HG03439 (cell line): ENCODE data around the gene FAM120C.
A peak's percentile ranks its signal among the peaks of the same experiment; 100 is the strongest.

ENCODE experiments used
- ATAC-seq: cut with Tn5 transposase; IDR thresholded peaks from one replicate; pipeline ENCODE4 v1.9.1; 2021; ENCODE audit warnings: mild to moderate bottlenecking, moderate library complexity; ENCODE audit not compliant: unreplicated experiment

The FAM120C gene

DNA sequence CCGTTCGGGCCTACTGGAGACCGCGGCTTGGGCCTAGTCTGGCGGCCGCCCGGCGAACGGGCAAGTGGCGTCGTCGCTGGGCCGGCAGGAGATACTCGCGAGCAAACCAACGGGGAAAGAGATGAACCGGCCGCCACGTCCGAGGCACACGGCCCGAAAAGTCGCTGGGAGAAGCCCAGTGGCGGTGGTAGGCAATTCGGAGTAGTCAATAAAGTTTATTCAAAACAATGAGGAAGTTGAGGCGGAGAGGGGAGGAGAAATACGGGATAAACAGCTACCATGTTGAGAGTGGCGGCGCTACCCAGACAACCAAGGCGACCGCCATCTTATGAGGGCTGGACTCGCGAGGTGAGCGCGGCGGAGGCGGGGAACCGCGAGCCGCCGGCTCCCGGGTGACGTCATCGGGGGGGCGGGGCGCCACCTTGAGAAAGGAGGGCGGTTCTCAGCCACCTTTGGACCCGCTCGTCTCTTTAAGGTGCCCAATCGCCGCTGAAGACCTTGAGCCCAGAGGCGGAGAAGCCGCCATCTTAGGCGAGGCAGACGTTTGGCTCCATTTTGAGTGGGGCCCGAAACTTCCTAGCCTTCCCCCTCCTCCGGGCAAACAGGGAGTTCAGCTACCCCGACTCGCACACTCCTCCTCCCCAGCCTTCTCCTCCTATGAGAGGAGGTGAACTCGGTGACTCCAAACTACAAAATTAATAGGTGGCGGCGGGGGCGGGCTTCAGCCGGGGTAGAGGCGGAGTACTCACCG, 138.8 kb downstream of the FAM120C start, which contains the start of gene PHF8:
Gene PHF8 (minus strand): TSS at position 348 of the 751 bp plus-strand sequence. CDS start 1,745 bp downstream, outside the sequence.
- ATAC-seq = peak; percentile 88

DNA sequence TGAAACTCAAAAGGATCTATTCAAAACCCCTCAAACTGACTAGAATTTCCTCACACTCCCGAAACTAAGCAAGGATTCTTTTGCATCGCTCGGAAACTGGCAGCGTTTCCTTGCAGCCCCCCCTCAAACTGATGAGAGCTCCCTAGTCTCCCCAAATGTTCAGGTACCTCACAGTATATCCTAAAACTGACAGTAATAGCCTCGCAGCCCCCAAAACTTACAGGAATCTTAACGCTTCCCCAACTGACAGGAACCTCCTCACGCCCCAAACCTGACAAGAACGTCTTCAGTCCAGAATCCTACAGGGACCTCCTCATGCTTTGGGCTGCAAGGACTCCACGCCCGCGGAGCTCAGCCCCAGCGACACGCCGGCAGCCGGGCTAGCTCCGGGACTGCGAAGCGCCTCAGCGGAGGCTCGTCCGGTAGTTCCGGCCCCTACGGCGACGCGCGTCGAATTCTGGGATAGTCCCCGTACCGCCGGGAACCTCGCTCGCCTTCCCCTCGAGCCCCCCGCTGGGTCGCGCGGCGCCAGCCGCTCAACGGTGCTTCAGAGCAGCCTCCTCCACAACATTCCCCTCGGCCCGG, 139.4 kb downstream of the FAM120C start:
- ATAC-seq = peak; percentile 24

DNA sequence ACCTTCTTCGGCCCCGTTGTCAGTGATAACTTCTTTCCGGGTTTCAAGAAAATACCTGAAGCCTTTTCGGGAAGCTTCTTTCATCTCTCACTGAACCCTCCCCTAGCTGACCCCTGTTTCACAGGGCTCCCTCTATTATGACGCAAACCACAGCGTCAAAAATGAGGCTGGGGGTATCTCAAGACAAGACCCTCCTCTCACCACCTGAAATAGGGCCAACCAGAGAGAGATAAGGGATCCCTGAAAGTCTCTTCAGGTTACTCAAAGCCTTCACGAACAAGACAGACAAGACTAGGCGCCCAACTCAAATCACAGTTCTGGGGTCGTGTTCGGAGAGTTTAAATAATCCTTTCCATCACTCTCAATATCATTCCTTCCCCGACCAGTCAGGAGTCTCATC, 140.0 kb downstream of the FAM120C start:
- ATAC-seq = no peak

DNA sequence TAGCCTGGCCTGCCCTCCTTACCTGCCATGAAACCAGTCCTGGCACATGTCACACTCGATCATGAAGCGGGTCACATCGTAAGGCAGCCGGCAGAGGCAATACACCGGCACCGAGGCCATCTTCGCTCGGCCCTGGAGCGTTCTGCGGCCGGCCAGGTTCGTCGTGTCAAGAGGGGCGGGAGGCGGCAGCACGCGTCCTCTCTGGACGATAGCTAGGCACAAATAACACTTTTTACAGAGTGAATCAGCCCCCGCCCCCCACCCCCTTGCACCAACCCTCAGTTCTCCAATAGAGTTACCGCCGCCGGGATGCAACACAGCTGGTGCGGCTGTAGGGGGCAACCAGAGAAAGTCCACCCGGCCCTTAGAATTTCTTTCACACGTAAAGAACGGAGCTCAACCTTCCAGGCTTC, 140.4 kb downstream of the FAM120C start:
- no peak for ATAC-seq

DNA sequence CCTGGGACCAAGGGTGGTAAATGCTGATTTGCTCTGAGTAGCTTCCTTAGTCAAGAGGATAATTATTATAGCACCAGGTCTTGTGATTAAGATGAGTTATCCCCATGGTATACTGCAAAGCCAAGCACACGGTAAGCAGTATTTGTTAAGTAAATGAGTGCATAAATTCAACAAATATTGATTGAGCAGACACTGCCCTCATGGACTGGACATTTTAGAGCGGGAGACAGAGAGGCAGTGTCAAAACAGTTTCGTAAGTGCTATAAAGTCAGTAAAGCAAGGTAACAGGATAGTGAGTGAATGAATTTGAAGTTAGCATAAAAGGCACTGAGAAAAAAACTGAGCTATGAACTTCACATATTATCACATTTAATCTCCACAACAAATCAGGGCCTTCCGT, 152.7 kb downstream of the FAM120C start:
- ATAC-seq = no peak

DNA sequence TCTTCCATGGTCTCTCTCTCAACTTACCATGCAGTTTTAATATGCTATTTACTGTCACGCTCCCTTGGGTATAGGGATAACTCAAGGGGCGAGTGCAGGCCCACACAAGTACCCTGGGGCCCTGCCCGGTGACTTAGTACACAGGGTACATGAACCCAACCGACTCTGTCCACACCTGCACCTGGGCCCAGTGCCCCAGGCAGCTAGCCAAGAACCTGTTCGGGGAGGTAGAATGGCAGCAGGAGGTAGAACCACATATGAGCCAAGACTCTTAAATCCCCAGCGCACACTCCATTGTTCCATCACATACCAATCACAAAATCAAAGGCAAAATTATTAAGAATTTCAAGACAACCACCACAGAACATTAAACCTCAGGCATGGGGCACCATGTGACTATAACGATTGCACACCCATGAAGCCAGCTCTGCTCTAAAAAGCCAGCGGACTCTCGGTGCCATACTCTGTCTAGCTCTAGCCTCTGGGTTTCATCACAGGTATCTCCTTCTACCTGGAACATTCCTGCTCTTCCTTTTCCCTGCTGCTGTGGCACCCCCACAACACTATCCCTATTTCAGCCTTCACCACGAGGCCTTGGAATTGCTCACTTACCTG, 153.4 kb downstream of the FAM120C start:
- no peak for ATAC-seq

DNA sequence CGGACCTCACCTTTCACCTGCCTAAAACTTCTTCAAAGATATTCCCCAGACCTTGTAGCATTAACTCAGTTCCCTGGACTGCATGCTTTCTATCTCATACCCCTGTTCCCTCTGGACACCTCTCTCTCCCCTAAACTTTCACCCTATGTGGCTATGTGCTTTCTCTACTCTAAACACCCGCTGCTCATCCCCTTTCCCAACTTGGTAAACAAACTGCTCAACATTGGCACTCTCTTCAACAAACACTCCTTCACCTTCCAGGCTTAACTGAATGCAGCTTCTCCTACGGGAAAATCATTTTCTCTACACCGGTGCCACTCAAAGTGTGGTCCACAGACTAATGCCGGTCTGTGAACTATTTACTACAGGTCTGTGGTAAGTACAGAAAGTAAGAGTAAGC, 158.7 kb downstream of the FAM120C start:
- no peak for ATAC-seq
